DOHH2 (cell line): ENCODE measurements around the gene TNFSF4.

ENCODE experiments used
- H3F3A ChIP-seq: fragments of 200-600 bp; sonication (generic), shearing (Covaris generic); 2 replicates; pipeline ENCODE4 v1.6.0; 2016; ENCODE audit warnings: antibody characterized with exemption, mild to moderate bottlenecking; ENCODE audit not compliant: control insufficient read depth, insufficient read depth
- H3K27ac ChIP-seq: fragments of 200-600 bp; sonication (generic); 2 replicates; pipeline ENCODE4 v1.5.1; 2014; ENCODE audit warnings: low read depth, mild to moderate bottlenecking, low read length, moderate library complexity
- H3K27me3 ChIP-seq: fragments of 200-600 bp; sonication (generic); 2 replicates; pipeline ENCODE4 v1.6.1; 2014; ENCODE audit warnings: mild to moderate bottlenecking, low read length, mixed read lengths; ENCODE audit not compliant: control insufficient read depth
- H3K36me3 ChIP-seq: fragments of 200-600 bp; sonication (generic); 2 replicates; pipeline ENCODE4 v1.6.1; 2014; ENCODE audit warnings: mild to moderate bottlenecking, low read length, moderate library complexity, mixed read lengths; ENCODE audit not compliant: control insufficient read depth
- H3K4me1 ChIP-seq: fragments of 200-600 bp; sonication (generic); 2 replicates; pipeline ENCODE4 v1.6.1; 2014; ENCODE audit warnings: mild to moderate bottlenecking, low read length, mixed read lengths; ENCODE audit not compliant: control insufficient read depth
- H3K4me2 ChIP-seq: fragments of 200-600 bp; sonication (generic); 2 replicates; pipeline ENCODE4 v1.6.0; 2014; ENCODE audit warnings: mild to moderate bottlenecking, low read length, moderate library complexity
- H3K4me3 ChIP-seq: fragments of 200-600 bp; sonication (generic); 2 replicates; pipeline ENCODE4 v1.5.1; 2014; ENCODE audit warnings: mild to moderate bottlenecking, low read length, mixed read lengths
- H3K79me2 ChIP-seq: fragments of 200-600 bp; sonication (generic); 2 replicates; pipeline ENCODE4 v1.6.1; 2014; ENCODE audit warnings: mild to moderate bottlenecking, low read length, mixed read lengths; ENCODE audit not compliant: control insufficient read depth
- H3K9me2 ChIP-seq: fragments of 200-600 bp; sonication (generic); replicated peaks from 2 replicates; pipeline ENCODE4 v1.6.1; 2014; ENCODE audit warnings: mild to moderate bottlenecking, low read length, mixed read lengths; ENCODE audit not compliant: control insufficient read depth
- H3K9me3 ChIP-seq: fragments of 200-600 bp; sonication (generic); 2 replicates; pipeline ENCODE4 v1.6.1; 2014; ENCODE audit warnings: antibody characterized with exemption, low read length, mixed read lengths; ENCODE audit not compliant: control insufficient read depth, insufficient read depth
- H4K20me1 ChIP-seq: fragments of 200-600 bp; sonication (generic); 2 replicates; pipeline ENCODE4 v1.6.0; 2014; ENCODE audit warnings: low read depth, mild to moderate bottlenecking, antibody characterized with exemption, low read length, moderate library complexity; ENCODE audit not compliant: control insufficient read depth, insufficient read depth
- CTCF ChIP-seq: fragments of 200-600 bp; sonication (generic); IDR thresholded peaks from one replicate; pipeline ENCODE4 v1.5.1; 2014; ENCODE audit warnings: antibody characterized with exemption, mild to moderate bottlenecking, low read depth, low read length; ENCODE audit not compliant: poor library complexity, severe bottlenecking
- EZH2phosphoT487 ChIP-seq: fragments of 200-600 bp; sonication (generic); IDR thresholded peaks from 2 replicates; pipeline ENCODE4 v1.6.1; 2017; ENCODE audit warnings: borderline replicate concordance, mild to moderate bottlenecking, antibody characterized with exemption, low read length, moderate library complexity, mixed read lengths

TNFSF4 gene

GRCh38 chr1:173249349-173249748 lies 42.2 kb upstream of the TNFSF4 start:
- Histone ChIP-seq H3K27me3 (no peaks in the 10 kb centered on the region), H3K4me2 (no peak overlapping the region), H4K20me1 (no peaks in the 10 kb centered on the region), H3K36me3 (no peaks in the 10 kb centered on the region), H3K4me3 (no peak overlapping the region), H3K9me2 (no peaks in the 10 kb centered on the region), H3K27ac (no peak overlapping the region), H3K4me1 (peaks cover 3% of the 10 kb centered on the region), H3K9me3 (no peaks in the 10 kb centered on the region), H3F3A (no peaks in the 10 kb centered on the region), H3K79me2 (no peaks in the 10 kb centered on the region)
- TF ChIP-seq CTCF (no peak), EZH2phosphoT487 (no peak)

- H3K9me2 ChIP-seq, result no peaks in the 10 kb centered on the region
- no peak overlapping the region for H3K27ac ChIP-seq
- no peaks in the 10 kb centered on the region for H3K27me3 ChIP-seq
These were observed 41.3 kb upstream of the TNFSF4 start for GRCh38 chr1:173248247-173248940.

GRCh38 chr1:173245892-173246291 lies 38.8 kb upstream of the TNFSF4 start:
- no peak overlapping the region for H3K4me3 ChIP-seq
- TF ChIP-seq EZH2phosphoT487 (no peak), CTCF (no peak)
- no peaks in the 10 kb centered on the region for H3K27me3 ChIP-seq
- no peaks in the 10 kb centered on the region for H4K20me1 ChIP-seq
- no peaks in the 10 kb centered on the region for H3F3A ChIP-seq
- H3K79me2 ChIP-seq, result no peaks in the 10 kb centered on the region
- H3K9me2 ChIP-seq, result no peaks in the 10 kb centered on the region
- H3K36me3 ChIP-seq, result no peaks in the 10 kb centered on the region
- H3K4me1 ChIP-seq, result peaks cover 5% of the 10 kb centered on the region; the same call in 1 of the 2 replicates
- H3K4me2 ChIP-seq, result no peak overlapping the region
- no peaks in the 10 kb centered on the region; the same call in 1 of the 2 replicates for H3K9me3 ChIP-seq
- no peak overlapping the region for H3K27ac ChIP-seq

More at GRCh38 chr1:173248247-173248940, 41.3 kb upstream of the TNFSF4 start:
- H4K20me1 ChIP-seq, result no peaks in the 10 kb centered on the region
- H3K4me2 ChIP-seq, result no peak overlapping the region
- H3F3A ChIP-seq, result no peaks in the 10 kb centered on the region
- no peaks in the 10 kb centered on the region for H3K9me3 ChIP-seq
- no peak for TF ChIP-seq EZH2phosphoT487
- TF ChIP-seq CTCF, result no peak
- H3K36me3 ChIP-seq, result no peaks in the 10 kb centered on the region
- no peaks in the 10 kb centered on the region for H3K79me2 ChIP-seq
- H3K4me1 ChIP-seq, result no peaks in the 10 kb centered on the region
- no peak overlapping the region for H3K4me3 ChIP-seq
